Activated T-cell treated with anti-CD3 and anti-CD28 coated beads for 24 hours (primary cell): Measurements from ENCODE around the gene DLEU7.

Experiments used
- DNase-seq: peaks from one replicate; pipeline ENCODE4 v3.0.0-alpha.2; 2020; ENCODE audit warnings: low read depth

The DLEU7 gene

GRCh38 chr13:50793026-50793425 is 50.5 kb downstream of the DLEU7 start:
- DNase-seq = no peak

- no peak for DNase-seq
These were observed 54.8 kb downstream of the DLEU7 start for GRCh38 chr13:50788551-50789210.

DNA sequence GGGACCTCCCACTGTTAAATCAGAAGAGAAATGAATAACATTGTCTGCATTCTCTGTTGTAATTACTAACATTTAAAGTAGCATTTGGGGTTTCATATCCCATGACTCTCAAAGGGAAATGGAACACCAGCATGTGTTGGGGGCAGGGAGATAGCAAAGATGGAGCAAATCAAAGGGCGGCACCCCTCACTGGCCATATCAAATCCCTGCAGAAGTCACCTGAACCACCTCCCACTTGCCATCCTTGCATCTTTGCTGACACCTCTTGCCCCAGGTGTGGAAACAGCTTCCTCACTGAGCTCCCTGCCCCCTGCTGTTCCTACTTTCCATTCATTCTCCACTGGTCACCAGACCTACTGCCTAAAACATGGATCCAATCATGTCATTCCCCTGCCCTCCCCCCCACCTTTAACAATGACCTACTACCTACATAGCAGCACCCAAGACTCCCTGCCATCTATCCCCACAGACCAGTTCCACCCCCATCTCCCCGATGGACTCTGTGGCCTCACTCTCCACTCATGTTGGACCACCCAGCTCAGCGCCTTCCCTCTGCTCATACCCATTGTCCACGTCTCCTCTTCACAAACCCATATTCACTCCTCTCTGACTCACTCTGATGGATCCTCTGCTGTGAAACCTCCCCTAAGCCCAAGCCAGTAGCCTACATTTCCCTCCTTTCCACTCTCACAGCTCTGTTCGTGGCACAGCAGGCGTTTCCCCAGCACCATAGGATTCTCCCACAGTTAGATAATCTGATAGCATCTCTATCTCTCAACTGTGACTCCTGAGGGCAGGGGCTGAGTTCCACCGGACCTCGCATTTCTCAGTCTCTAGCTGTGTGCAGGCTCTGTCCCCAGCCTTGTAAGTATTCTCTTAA is 55.9 kb downstream of the DLEU7 start:
- DNase-seq = no peak

GRCh38 chr13:50783717-50784290 is 59.7 kb downstream of the DLEU7 start:
- DNase-seq = no peak

- no peak for DNase-seq
These were observed 60.4 kb downstream of the DLEU7 start for GRCh38 chr13:50783066-50783465.

GRCh38 chr13:50780201-50781015 is 63.1 kb downstream of the DLEU7 start:
- DNase-seq = no peak

DNA sequence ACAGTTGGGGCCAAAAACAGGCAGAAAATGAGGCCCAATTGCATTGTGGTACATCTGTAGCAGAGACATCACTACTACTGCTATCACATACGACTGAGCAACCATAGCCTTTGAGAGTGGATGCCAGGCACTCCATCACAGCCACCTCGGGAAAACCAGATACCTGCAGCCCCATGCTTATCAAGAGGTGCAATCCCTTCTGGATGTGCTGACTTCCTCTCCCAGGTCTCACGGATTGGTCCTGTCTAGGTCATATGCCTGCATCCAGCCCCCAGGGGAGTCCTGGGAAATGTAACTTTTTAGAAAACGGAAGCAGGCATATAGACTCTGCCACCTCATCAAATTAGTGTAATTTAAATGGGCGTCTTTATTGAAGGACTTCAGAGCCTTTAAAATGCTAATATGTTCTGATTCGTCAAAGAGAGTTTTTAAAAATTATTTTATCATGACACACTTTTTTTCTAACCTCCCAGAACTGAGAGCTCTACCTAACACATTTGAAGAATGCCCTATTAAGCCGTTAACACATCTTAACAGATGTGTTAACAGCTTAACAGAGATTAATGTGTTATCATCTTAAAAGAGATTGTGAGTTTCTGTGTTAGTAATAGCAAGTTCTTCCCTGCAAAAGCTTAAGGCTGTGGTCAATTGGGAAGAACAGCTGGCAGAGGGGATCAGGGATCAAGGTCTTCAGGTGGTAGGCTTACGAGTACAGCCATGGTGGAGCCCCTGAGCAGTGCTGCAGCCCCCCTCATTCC is 63.9 kb downstream of the DLEU7 start:
- DNase-seq = no peak
